Chondrocyte (in vitro differentiated cells): Measurements from ENCODE around the gene KRT40. TPM values are rescaled to one million over a fixed set of nuclear protein-coding genes. Genes with fewer than 3 reads are reported as not detected.

Experiments
- DNase-seq: peaks from one replicate; pipeline ENCODE4 v3.0.0; 2021; ENCODE audit warnings: mixed read lengths, low spot score
- H3K27ac Mint-ChIP-seq: one replicate; pipeline ENCODE4 v1.8.0; 2021; ENCODE audit warnings: mild to moderate bottlenecking, moderate library complexity, mixed read lengths; ENCODE audit not compliant: unreplicated experiment
- H3K27me3 Mint-ChIP-seq: 2 replicates; pipeline ENCODE4 v1.8.0; 2021; ENCODE audit warnings: low read depth, mixed read lengths
- H3K36me3 Mint-ChIP-seq: 2 replicates; pipeline ENCODE4 v1.8.0; 2021; ENCODE audit warnings: low read depth, mixed read lengths
- H3K4me1 Mint-ChIP-seq: 2 replicates; pipeline ENCODE4 v1.8.0; 2021; ENCODE audit warnings: low read depth, mild to moderate bottlenecking, mixed read lengths
- H3K4me3 Mint-ChIP-seq: one replicate; pipeline ENCODE4 v1.8.0; 2021; ENCODE audit warnings: mild to moderate bottlenecking, moderate library complexity, mixed read lengths; ENCODE audit not compliant: unreplicated experiment
- H3K9me3 Mint-ChIP-seq: 2 replicates; pipeline ENCODE4 v1.8.0; 2021; ENCODE audit warnings: low read depth, mixed read lengths
- total RNA-seq: library from RNA; stranded (reverse); gene quantifications from 3 replicates; pipeline ENCODE4 v1.2.1, GENCODE V29; 2021
- TF ChIP-seq, protein P1 (sequence below): fragments of 200-600 bp; sonication (generic); IDR thresholded peaks from 2 replicates; pipeline ENCODE4 v1.5.0; 2021; ENCODE audit warnings: antibody characterized with exemption, mild to moderate bottlenecking, moderate library complexity

KRT40 gene
- total RNA-seq, 1 donor from 2014 or later, result not detected

DNA sequence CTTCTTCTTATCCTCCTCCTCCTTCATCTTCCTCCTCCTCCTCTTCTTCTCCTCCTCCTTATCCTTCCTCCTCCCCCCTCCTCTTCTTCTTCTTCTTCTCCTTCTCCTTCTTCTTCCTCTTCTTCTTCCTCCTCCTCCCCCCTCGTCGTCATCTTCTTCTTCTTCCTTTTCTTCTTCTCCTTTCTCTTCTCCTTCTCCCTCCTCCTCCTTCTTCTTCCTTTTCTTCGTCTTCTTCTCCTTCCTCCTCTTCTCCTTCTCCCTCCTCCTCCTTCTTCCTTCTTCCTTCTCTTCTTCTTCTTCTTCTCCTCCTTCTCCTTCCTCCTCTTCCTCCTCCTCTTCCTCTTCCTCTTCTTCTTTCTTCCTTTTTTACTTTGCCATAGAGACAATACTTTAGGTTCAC is 41.6 kb downstream of the KRT40 start:
- H3K4me3 Mint-ChIP-seq, result no peak overlapping the region
- TF ChIP-seq, protein P1, sequence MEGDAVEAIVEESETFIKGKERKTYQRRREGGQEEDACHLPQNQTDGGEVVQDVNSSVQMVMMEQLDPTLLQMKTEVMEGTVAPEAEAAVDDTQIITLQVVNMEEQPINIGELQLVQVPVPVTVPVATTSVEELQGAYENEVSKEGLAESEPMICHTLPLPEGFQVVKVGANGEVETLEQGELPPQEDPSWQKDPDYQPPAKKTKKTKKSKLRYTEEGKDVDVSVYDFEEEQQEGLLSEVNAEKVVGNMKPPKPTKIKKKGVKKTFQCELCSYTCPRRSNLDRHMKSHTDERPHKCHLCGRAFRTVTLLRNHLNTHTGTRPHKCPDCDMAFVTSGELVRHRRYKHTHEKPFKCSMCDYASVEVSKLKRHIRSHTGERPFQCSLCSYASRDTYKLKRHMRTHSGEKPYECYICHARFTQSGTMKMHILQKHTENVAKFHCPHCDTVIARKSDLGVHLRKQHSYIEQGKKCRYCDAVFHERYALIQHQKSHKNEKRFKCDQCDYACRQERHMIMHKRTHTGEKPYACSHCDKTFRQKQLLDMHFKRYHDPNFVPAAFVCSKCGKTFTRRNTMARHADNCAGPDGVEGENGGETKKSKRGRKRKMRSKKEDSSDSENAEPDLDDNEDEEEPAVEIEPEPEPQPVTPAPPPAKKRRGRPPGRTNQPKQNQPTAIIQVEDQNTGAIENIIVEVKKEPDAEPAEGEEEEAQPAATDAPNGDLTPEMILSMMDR, result no peak
- no peaks in the 10 kb centered on the region for H3K27me3 Mint-ChIP-seq
- no peaks in the 10 kb centered on the region for H3K36me3 Mint-ChIP-seq
- H3K4me1 Mint-ChIP-seq, result peaks cover 2% of the 10 kb centered on the region
- H3K9me3 Mint-ChIP-seq, result no peaks in the 10 kb centered on the region
- no peak overlapping the region for H3K27ac Mint-ChIP-seq
- DNase-seq, result no peak

DNA sequence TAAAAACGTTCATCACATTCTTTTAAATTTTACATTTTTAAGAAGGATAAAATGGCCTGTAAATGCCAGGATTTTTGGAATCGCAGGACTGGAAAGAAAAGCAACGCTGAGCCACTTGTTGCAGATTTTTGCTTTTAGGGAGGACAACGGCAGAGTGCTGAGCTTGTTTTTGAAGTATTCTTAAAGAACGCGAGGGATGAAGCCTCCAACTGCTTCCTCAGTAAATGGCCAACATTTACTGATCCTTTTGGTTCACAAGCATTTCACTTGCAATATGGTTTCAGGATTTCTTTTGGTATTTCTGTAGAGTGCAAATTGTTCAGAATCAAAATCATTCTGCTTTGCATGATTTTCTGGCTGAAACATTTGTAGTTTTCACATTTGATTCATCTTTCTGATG is 43.9 kb downstream of the KRT40 start:
- Mint-ChIP-seq H3K9me3 (no peaks in the 10 kb centered on the region), H3K27me3 (no peaks in the 10 kb centered on the region), H3K27ac (no peak overlapping the region), H3K4me1 (peaks cover 5% of the 10 kb centered on the region), H3K4me3 (no peak overlapping the region), H3K36me3 (no peaks in the 10 kb centered on the region)
- no peak for DNase-seq
- TF ChIP-seq, protein P1, result no peak

DNA sequence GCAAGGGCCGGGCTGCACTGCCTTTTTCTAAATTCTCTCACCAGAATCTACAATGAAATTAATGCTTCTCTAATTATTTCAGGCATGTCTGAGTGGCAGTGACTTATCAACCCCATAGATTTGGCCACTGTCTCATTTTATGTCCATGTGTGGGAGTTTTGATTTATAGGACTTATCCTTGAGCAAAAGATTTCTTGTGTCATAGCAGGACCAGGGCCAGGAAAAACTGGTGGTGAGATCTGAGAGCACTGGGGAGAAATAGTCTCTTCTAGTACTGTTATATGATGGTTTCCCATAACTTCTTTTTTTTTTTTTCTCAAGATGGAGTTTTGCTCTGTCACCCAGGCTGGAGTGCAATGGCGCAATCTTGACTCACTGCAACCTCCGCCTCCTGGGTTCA is 45.1 kb downstream of the KRT40 start:
- TF ChIP-seq, protein P1, result no peak
- Mint-ChIP-seq H3K9me3 (no peaks in the 10 kb centered on the region), H3K4me3 (no peak overlapping the region), H3K36me3 (no peaks in the 10 kb centered on the region), H3K4me1 (peaks cover 5% of the 10 kb centered on the region), H3K27me3 (no peaks in the 10 kb centered on the region), H3K27ac (no peak overlapping the region)
- DNase-seq, result no peak

DNA sequence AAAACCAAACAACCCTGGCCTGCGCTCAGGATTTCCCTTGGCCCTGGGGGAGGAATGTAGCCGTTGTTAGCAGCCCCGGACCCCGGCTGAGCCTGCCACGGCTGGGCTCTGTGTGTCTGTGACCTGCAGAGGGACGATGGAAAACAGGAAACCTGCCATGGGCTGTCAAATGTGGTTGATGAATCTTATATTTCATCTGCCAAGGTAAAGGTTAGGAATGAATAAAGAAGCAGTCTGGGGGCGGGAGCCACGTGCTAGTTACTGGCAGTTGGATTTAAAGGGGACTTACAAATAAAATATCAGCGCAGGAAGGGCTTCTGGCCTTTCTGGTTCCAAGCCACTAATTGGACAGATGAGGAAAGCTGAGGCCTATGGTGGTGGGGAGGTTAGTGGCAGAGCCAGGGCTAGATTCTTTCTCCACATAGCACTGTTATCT is 46.7 kb downstream of the KRT40 start, which contains the start of gene KRT23:
Gene KRT23 (minus strand): TSS at position 263 of the 436 bp plus-strand sequence. CDS start 1,043 bp downstream, outside the sequence.
- Mint-ChIP-seq H3K4me3 (no peak within 1 kb of the TSS), H3K4me1 (peaks cover 5% of the 10 kb centered on the region), H3K9me3 (no peaks in the 10 kb centered on the region), H3K36me3 (no peaks in the 10 kb centered on the region), H3K27ac (no peak within 1 kb of the TSS), H3K27me3 (no peaks in the 10 kb centered on the region)
- DNase-seq, result no peak
- TF ChIP-seq, protein P1, result no peak

DNA sequence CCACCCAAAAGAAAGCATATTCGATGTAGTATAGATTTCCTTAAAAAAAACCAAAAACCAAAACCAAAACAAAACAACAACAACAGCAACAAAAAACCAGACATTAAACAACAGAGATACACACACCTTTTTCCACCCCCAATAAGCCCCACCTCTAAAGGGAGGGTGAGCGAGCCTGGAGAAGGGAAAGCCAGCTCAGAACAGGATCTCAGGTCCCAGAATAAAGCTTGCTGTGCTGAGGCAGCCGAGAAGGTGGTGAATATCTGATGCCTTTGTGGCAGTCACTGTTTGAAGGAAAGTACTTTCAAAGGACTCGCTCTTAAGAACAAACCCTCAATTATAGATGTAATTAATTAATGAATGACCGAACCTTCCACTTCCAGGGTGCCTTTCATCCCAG is 47.1 kb downstream of the KRT40 start:
- H3K9me3 Mint-ChIP-seq, result no peaks in the 10 kb centered on the region
- no peak for DNase-seq
- H3K36me3 Mint-ChIP-seq, result no peaks in the 10 kb centered on the region
- H3K27ac Mint-ChIP-seq, result no peak overlapping the region
- H3K4me3 Mint-ChIP-seq, result no peak overlapping the region
- TF ChIP-seq, protein P1, result no peak
- peaks cover 5% of the 10 kb centered on the region for H3K4me1 Mint-ChIP-seq
- H3K27me3 Mint-ChIP-seq, result no peaks in the 10 kb centered on the region
